Osteocyte (in vitro differentiated cells): Measurements from ENCODE around the gene IL36RN. TPM values are rescaled to one million over a fixed set of nuclear protein-coding genes. Genes with fewer than 3 reads are reported as not detected.

Experiments
- DNase-seq: peaks from one replicate; pipeline ENCODE4 v3.0.0; 2021; ENCODE audit warnings: mixed read lengths; ENCODE audit not compliant: unreplicated experiment; ENCODE audit errors: extremely low spot score
- H3K27ac Mint-ChIP-seq: one replicate; pipeline ENCODE4 v1.8.0; 2021; ENCODE audit warnings: mild to moderate bottlenecking, mixed read lengths; ENCODE audit not compliant: unreplicated experiment
- H3K27me3 Mint-ChIP-seq: one replicate; pipeline ENCODE4 v1.8.0; 2021; ENCODE audit warnings: mixed read lengths; ENCODE audit not compliant: unreplicated experiment
- H3K36me3 Mint-ChIP-seq: one replicate; pipeline ENCODE4 v1.8.0; 2021; ENCODE audit warnings: mixed read lengths; ENCODE audit not compliant: unreplicated experiment
- H3K4me1 Mint-ChIP-seq: one replicate; pipeline ENCODE4 v1.8.0; 2021; ENCODE audit warnings: mixed read lengths; ENCODE audit not compliant: unreplicated experiment
- H3K4me3 Mint-ChIP-seq: one replicate; pipeline ENCODE4 v1.8.0; 2021; ENCODE audit warnings: mild to moderate bottlenecking, moderate library complexity, mixed read lengths; ENCODE audit not compliant: unreplicated experiment
- H3K9me3 Mint-ChIP-seq: one replicate; pipeline ENCODE4 v1.8.0; 2021; ENCODE audit warnings: mixed read lengths; ENCODE audit not compliant: unreplicated experiment
- CTCF ChIP-seq: fragments of 200-600 bp; sonication (generic); IDR thresholded peaks from 2 replicates; pipeline ENCODE4 v1.5.0; 2021; ENCODE audit warnings: antibody characterized with exemption, mild to moderate bottlenecking, moderate library complexity
- total RNA-seq: library from RNA; stranded (reverse); gene quantifications from 2 replicates; pipeline ENCODE4 v1.2.1, GENCODE V29; 2021

The IL36RN gene
- total RNA-seq, 1 donor from 2014 or later: not detected

- H3K27me3 Mint-ChIP-seq: peaks cover 64% of the 10 kb centered on the region
- no peak for DNase-seq
These were observed 21.1 kb downstream of the IL36RN start for GRCh38 chr2:113080134-113080533.

GRCh38 chr2:113081488-113082210 lies 22.7 kb downstream of the IL36RN start:
- no peak for TF ChIP-seq CTCF
- H3K36me3 Mint-ChIP-seq: no peaks in the 10 kb centered on the region
- H3K9me3 Mint-ChIP-seq: no peaks in the 10 kb centered on the region
- H3K4me1 Mint-ChIP-seq: no peaks in the 10 kb centered on the region
- no peak for DNase-seq
- H3K27ac Mint-ChIP-seq: no peak overlapping the region
- H3K27me3 Mint-ChIP-seq: peaks cover 55% of the 10 kb centered on the region
- H3K4me3 Mint-ChIP-seq: no peak overlapping the region

More at GRCh38 chr2:113080134-113080533, 21.1 kb downstream of the IL36RN start:
- peak; percentile 62 for TF ChIP-seq CTCF
- Mint-ChIP-seq H3K9me3 (no peaks in the 10 kb centered on the region), H3K4me1 (no peaks in the 10 kb centered on the region), H3K36me3 (no peaks in the 10 kb centered on the region), H3K27ac (no peak overlapping the region), H3K4me3 (no peak overlapping the region)

GRCh38 chr2:113083296-113083695 lies 24.3 kb downstream of the IL36RN start:
- Mint-ChIP-seq H3K9me3 (no peaks in the 10 kb centered on the region), H3K36me3 (no peaks in the 10 kb centered on the region), H3K27ac (no peak overlapping the region), H3K4me1 (no peaks in the 10 kb centered on the region), H3K27me3 (peaks cover 53% of the 10 kb centered on the region), H3K4me3 (no peak overlapping the region)
- DNase-seq: no peak
- TF ChIP-seq CTCF: no peak

GRCh38 chr2:113084249-113085000 lies 25.4 kb downstream of the IL36RN start:
- TF ChIP-seq CTCF: peak; percentile 42
- Mint-ChIP-seq H3K36me3 (no peaks in the 10 kb centered on the region), H3K4me3 (no peak overlapping the region), H3K27ac (no peak overlapping the region), H3K4me1 (no peaks in the 10 kb centered on the region), H3K9me3 (no peaks in the 10 kb centered on the region), H3K27me3 (peaks cover 46% of the 10 kb centered on the region)
- DNase-seq: no peak

GRCh38 chr2:113085542-113085941 lies 26.5 kb downstream of the IL36RN start:
- Mint-ChIP-seq H3K9me3 (no peaks in the 10 kb centered on the region), H3K4me1 (no peaks in the 10 kb centered on the region), H3K4me3 (no peak overlapping the region), H3K27ac (no peak overlapping the region), H3K27me3 (peaks cover 40% of the 10 kb centered on the region), H3K36me3 (no peaks in the 10 kb centered on the region)
- no peak for DNase-seq
- no peak for TF ChIP-seq CTCF
